Activated T-helper 2 cell treated with anti-CD3 and anti-CD28 coated beads, Interferon-gamma antibody, Interleukin-2, Interleukin-4, amounts not matched to agents 10 μg/mL and 5 μg/mL and 100 μg/mL, durations not matched to agents 14 hours and 24 hours and 36 hours (primary cell): ENCODE measurements around the gene KSR2. TPM values are rescaled to one million over a fixed set of nuclear protein-coding genes. Genes with fewer than 3 reads are reported as not detected.

ENCODE experiments used
- DNase-seq: peaks from one replicate; pipeline ENCODE4 v3.0.0; 2021; ENCODE audit warnings: low spot score
- H3K27ac Mint-ChIP-seq: one replicate; pipeline ENCODE4 v1.8.0; 2021; ENCODE audit warnings: mixed read lengths
- H3K27me3 Mint-ChIP-seq: one replicate; pipeline ENCODE4 v1.8.0; 2021; ENCODE audit warnings: low read depth, mixed read lengths
- H3K36me3 Mint-ChIP-seq: one replicate; pipeline ENCODE4 v1.8.0; 2021; ENCODE audit warnings: low read depth, mixed read lengths
- H3K4me1 Mint-ChIP-seq: one replicate; pipeline ENCODE4 v1.8.0; 2021; ENCODE audit warnings: low read depth, mixed read lengths
- H3K4me3 Mint-ChIP-seq: one replicate; pipeline ENCODE4 v1.8.0; 2021; ENCODE audit warnings: low read depth, mild to moderate bottlenecking, moderate library complexity, mixed read lengths
- H3K9me3 Mint-ChIP-seq: one replicate; pipeline ENCODE4 v1.8.0; 2021; ENCODE audit warnings: mixed read lengths
- intact Hi-C: fragments of 100-400 bp; cut with micrococcal nuclease; formaldehyde crosslinking; loops from one replicate; pipeline ENCODE4 v1.15.1; 2023
- total RNA-seq: library from RNA; stranded (reverse); gene quantifications from 2 replicates; pipeline ENCODE4 v1.2.3, GENCODE V29; 2022

The KSR2 gene
- total RNA-seq, 1 donor from 2014 or later = 0.09 TPM

DNA sequence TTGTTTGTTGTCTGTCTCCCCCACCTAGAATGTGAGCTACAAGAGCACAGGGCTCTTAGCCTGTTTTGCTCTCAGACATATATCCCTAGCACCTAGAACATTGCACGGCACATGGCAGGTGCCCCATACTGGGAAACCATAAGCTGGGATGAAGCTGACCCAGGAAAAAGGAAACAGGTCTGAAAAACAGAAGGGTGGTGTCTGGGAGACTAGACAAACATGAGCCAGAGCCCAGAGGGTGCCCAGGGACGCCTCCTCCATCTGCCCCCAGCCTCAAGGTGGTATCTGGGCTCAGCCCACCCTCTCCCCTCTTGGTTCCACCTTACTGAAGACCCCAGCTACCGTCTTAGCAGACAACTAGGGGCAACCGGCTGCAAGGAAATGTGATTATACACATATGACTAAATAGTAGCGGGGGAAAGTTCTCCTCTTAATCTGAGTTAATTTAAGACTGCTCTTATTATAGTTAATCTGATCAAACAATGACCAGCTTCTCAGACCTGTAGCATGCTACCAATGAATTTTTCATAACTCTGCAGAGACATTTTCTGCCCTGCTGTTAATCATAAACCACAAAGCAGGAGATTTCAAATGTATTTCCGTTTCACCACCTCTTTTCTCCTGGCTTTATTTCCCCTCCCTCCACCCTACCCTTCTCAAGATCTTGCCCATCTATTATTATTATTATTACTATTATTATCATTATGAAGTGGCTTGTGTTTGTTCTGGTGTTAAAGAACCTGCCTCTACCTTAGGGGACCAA is 31.9 kb downstream of the KSR2 start:
- Mint-ChIP-seq H3K9me3 (no peaks in the 10 kb centered on the region), H3K27me3 (no peaks in the 10 kb centered on the region), H3K4me3 (no peak overlapping the region), H3K27ac (no peak overlapping the region), H3K36me3 (no peaks in the 10 kb centered on the region), H3K4me1 (no peaks in the 10 kb centered on the region)
- DNase-seq = no peak
- intact Hi-C loops = no loop called here

DNA sequence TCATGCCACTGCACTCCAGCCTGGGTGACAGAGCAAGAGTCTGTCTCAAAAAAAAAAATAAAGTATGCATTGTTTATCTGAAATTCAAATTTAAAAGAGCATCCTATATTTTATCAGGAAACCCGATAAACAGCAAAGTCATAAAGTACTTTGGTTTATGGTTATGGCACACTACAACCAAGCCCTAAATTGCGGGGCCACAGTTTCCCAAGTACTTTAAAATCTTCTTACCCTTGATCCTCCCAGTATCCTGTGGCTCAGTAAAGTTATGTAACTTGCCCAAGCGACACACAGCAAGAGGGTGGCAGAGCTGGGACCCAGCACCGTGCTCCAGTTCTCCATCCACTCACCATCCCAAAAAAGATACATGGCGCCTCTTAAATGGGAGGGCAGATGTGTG is 35.2 kb downstream of the KSR2 start:
- Mint-ChIP-seq H3K27ac (no peak overlapping the region), H3K27me3 (no peaks in the 10 kb centered on the region), H3K36me3 (no peaks in the 10 kb centered on the region), H3K4me3 (no peak overlapping the region), H3K4me1 (no peaks in the 10 kb centered on the region), H3K9me3 (no peaks in the 10 kb centered on the region)
- intact Hi-C loops = no loop called here
- no peak for DNase-seq

DNA sequence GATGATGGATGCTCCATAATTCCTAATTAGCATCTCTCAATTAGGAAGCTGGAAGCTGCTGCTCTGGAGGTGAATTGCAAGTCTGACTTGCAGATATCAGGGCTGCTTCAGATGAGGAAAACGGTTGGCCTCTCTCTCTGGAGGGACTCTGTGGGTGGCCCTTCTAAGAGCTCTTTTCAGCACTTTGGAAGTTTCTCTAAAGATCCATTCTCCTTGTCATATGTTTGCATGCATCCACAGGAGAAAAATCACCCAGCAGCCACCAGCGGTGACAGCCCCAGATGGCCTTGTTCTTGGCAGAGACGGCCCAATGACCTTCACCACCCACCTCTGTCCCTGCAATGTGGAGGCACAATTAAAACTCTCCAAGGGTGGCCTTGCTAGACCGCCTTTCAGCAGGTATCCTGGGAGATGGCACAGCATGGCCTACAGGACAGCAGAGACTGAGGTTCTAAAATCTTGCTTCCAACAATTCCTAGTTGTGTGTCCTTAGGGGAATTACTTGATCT is 42.3 kb downstream of the KSR2 start:
- H3K4me3 Mint-ChIP-seq = no peak overlapping the region
- H3K4me1 Mint-ChIP-seq = no peaks in the 10 kb centered on the region
- H3K36me3 Mint-ChIP-seq = no peaks in the 10 kb centered on the region
- no peaks in the 10 kb centered on the region for H3K9me3 Mint-ChIP-seq
- intact Hi-C loops = no loop called here
- H3K27me3 Mint-ChIP-seq = peaks cover 3% of the 10 kb centered on the region
- H3K27ac Mint-ChIP-seq = no peak overlapping the region
- DNase-seq = no peak

DNA sequence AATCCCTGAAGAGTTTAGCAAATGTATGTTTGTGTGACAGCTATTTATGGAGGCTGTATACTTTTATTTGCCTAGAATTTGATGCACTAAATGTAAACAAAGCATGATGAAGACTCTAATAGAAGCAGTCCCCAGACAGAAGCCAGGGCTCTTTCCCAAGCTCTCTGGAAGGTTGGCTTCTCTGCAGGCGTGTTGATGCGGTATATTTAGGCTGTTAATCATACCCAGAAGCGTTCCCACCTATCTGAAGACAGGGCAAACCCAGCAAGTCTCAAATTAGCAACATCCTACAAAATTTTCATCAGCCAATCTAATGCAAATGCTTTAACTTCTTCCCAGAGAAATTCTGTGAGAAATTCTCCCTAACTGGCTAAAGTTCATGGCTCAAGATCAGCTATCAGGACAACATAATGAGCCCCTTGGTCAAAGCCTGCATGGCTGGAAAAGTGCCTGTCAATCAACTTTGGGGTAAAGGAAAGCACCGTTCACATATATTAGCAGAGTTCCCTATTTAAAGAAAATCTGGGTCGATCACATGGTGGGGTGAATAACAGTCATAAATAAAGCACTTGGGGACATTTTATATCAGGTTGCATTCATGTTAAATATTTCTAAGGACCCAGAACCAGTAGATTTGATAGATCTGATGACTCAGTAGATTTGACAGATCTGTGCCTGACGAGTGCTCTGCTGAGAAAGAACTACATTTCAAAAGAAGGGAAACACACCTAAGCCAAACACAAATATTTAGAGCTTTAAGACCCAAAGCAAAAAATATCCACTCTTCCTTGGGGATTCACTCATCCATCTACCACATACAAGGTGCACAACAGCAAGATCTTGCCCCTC is 46.6 kb downstream of the KSR2 start:
- DNase-seq = no peak
- no peaks in the 10 kb centered on the region for H3K9me3 Mint-ChIP-seq
- intact Hi-C loops = no loop called here
- H3K4me3 Mint-ChIP-seq = no peak overlapping the region
- H3K27ac Mint-ChIP-seq = no peak overlapping the region
- no peaks in the 10 kb centered on the region for H3K36me3 Mint-ChIP-seq
- H3K27me3 Mint-ChIP-seq = peaks cover 3% of the 10 kb centered on the region
- no peaks in the 10 kb centered on the region for H3K4me1 Mint-ChIP-seq

DNA sequence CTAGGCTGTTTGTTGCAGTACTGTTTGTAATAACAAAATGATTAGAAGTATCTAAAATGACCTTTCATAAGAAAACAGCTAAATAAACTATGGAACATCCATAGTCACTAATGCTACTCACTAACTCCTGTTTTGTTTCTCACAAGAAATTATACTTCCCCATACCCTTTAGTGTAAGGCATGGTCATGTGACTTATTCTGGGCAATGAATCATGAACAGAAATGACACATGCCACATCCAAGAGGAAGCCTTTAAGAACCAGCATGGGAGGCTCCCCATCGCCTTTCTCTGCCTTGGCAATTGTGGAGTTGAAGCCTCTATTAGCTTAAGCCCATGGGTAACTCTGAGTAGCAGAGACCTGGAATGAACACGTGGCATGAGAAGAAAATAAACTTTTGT is 49.3 kb downstream of the KSR2 start:
- Mint-ChIP-seq H3K27me3 (peaks cover 3% of the 10 kb centered on the region), H3K4me3 (no peak overlapping the region), H3K9me3 (no peaks in the 10 kb centered on the region), H3K27ac (no peak overlapping the region), H3K4me1 (no peaks in the 10 kb centered on the region), H3K36me3 (no peaks in the 10 kb centered on the region)
- intact Hi-C loops = no loop called here
- DNase-seq = no peak

DNA sequence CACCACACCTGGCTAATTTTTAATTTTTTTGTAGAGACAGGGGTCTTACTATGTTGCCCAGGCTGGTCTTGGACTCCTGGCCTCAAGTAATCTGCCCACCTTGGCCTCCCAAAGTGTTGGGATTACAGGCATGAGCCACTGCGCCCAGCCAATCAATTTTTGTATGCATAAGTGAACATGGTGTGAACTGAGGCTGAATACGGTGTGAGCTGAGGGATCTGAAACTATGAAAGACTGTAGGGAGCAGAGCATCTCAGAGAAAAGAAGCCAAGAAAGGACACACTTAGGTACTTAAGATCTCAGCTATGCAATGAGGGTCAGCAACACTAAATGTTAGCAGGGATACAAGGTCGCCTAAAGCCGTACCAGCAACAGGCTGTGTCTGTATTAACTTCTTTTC is 54.1 kb downstream of the KSR2 start:
- DNase-seq = no peak
- H3K4me1 Mint-ChIP-seq = no peaks in the 10 kb centered on the region
- H3K9me3 Mint-ChIP-seq = peaks cover 14% of the 10 kb centered on the region
- intact Hi-C loops = no loop called here
- no peaks in the 10 kb centered on the region for H3K27me3 Mint-ChIP-seq
- H3K36me3 Mint-ChIP-seq = no peaks in the 10 kb centered on the region
- no peak overlapping the region for H3K4me3 Mint-ChIP-seq
- no peak overlapping the region for H3K27ac Mint-ChIP-seq

DNA sequence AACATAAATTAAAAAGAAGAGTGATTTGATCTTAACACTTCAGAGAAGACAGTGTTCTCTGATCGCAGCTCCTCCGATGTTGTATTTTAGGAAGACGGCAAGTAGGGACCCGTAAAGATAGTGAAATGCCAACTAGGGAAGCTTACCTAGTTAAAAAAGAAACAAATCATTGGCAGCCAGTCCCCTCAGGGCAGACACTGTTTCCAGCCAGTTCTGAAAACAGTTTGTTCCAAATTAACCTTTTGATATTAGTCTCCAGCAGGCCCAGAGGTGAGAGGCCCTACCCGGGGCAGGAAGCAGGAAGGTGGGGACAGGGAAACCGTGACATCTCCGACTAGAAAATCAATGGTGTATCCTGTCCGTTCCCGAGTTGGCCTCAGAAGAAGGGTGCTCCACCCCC is 56.0 kb downstream of the KSR2 start:
- Mint-ChIP-seq H3K4me1 (no peaks in the 10 kb centered on the region), H3K4me3 (no peak overlapping the region), H3K36me3 (no peaks in the 10 kb centered on the region), H3K27ac (no peak overlapping the region), H3K27me3 (no peaks in the 10 kb centered on the region), H3K9me3 (peaks cover 14% of the 10 kb centered on the region)
- no peak for DNase-seq
- intact Hi-C loops = no loop called here

DNA sequence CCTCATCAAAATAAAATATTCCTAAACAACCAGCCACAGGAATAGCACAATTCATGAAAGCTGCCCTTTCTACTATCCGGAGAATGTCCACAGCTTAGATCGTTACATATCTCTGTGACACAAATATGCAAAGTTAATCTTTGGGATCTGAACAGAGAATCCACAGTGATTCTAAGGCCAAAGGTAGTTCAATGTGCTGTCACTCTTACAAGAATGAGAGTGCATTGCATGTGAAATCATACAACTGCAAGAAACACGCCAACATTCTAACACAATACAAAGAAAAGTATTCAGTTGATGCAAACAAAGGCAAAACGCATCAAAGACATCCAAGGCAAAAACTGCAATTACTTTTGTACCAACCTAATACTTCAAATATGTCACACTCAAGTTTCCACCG is 60.4 kb downstream of the KSR2 start:
- intact Hi-C loops = no loop called here
- Mint-ChIP-seq H3K9me3 (peaks cover 14% of the 10 kb centered on the region), H3K4me3 (no peak overlapping the region), H3K27me3 (no peaks in the 10 kb centered on the region), H3K36me3 (no peaks in the 10 kb centered on the region), H3K27ac (no peak overlapping the region), H3K4me1 (no peaks in the 10 kb centered on the region)
- no peak for DNase-seq

DNA sequence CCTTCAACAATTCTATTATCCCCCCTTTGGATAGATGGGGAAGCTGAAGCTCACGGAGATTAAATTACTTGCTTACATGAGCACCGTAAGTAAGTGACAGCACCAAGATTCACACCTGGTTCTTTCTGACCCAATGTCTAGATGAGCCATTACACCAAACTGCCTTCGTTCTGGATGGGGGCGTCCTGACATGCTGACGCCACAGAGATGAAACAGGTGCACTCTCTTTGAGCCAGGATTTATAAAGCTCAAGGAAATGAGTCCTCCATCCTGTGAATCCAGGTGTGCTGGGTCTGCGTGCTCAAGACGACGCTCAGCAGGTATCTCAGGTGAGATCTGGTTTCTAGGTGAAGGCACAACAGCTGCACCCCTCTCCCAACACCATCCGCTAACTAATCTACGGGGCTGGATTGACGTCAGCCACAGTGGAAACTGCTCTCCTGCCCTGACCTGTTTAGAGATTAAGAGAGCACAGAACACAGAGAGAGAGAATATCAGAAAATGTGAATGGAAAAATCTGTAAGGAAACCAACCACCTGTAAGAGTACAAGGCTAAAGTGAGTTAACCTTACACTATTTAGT is 61.6 kb downstream of the KSR2 start:
- no peak overlapping the region for H3K27ac Mint-ChIP-seq
- H3K9me3 Mint-ChIP-seq = peaks cover 13% of the 10 kb centered on the region
- no peak for DNase-seq
- no peak overlapping the region for H3K4me3 Mint-ChIP-seq
- no peaks in the 10 kb centered on the region for H3K27me3 Mint-ChIP-seq
- H3K4me1 Mint-ChIP-seq = no peaks in the 10 kb centered on the region
- no peaks in the 10 kb centered on the region for H3K36me3 Mint-ChIP-seq
- intact Hi-C loops = no loop called here

DNA sequence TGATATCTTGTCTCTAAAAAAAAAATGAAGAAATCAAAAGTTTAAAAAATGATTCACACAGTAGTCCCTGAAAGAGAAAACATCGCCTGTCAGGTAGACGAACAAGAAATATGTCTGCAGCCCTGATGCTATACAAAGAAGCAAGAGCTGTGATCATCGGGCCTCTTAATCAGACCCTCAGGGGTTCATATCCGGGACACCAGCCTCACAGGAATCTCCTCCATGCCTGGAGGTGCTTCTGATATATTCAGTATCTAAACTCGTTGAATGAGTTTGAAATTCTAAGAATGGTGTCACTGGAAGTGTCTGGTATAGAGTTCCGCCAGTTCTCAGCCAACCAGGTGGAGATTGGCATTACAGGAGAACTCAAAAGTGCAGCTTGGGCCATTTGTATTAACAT is 64.7 kb downstream of the KSR2 start:
- no peak overlapping the region for H3K4me3 Mint-ChIP-seq
- no peaks in the 10 kb centered on the region for H3K27me3 Mint-ChIP-seq

DNA sequence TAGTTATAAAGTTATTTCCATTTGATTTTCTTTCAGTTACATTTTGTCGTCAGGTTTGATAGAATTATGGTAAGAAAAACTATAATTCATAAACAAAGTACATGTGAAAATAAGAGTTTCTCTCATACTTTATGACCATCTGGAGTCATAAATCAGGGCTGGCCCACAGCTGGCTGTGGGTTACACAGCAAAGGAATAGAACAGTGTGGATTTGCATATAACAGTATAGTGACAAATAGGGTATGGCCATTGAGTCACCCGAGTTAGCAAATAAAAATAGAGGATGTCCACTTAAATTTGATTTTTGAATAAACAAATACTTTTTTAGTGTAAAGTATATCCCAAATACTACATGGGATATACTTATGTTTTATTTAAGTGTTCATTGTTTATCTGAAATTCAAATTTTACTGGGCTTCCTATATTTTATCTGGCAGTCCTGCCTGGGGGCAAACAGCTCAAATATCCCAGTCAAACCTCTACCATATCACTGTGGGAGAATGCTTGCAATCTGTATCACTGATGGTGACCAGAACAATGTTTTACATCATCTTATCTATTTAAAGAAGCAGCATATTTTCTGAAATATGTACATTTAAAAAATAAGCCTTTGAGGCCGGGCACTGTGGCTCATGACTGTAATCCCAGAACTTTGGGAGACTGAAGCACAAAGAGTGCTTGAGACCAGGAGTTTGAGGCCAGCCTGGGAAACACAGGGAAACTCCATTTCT is 65.5 kb downstream of the KSR2 start:
- intact Hi-C loops = no loop called here
- Mint-ChIP-seq H3K27ac (no peak overlapping the region), H3K4me1 (no peaks in the 10 kb centered on the region), H3K36me3 (no peaks in the 10 kb centered on the region), H3K4me3 (no peak overlapping the region), H3K27me3 (no peaks in the 10 kb centered on the region), H3K9me3 (no peaks in the 10 kb centered on the region)
- DNase-seq = no peak

More for the DNA sequence above, 64.7 kb downstream of the KSR2 start:
- no peaks in the 10 kb centered on the region for H3K36me3 Mint-ChIP-seq
- no peak for DNase-seq
- intact Hi-C loops = no loop called here
- no peaks in the 10 kb centered on the region for H3K9me3 Mint-ChIP-seq
- no peak overlapping the region for H3K27ac Mint-ChIP-seq
- H3K4me1 Mint-ChIP-seq = no peaks in the 10 kb centered on the region

DNA sequence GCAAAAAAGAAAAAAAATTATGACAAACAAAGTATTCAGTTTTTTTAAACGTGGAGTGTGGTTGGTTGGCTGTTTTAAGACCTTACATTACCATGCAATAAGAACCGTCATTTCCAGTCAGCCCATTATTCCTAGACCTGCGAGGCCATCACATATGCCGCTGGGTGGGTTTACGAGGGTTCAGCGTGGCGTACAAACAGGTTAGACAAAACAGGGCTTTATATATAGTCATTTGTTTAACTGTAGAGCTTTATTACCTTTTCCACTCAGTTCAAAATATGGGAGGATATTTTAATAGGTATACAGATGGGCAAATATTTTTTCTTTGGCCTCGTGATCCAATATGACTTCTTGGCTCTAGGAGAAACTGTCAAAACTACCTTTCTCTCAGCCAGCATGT is 67.2 kb downstream of the KSR2 start:
- no peak overlapping the region for H3K4me3 Mint-ChIP-seq
- no peaks in the 10 kb centered on the region for H3K27me3 Mint-ChIP-seq
- no peaks in the 10 kb centered on the region for H3K36me3 Mint-ChIP-seq
- no peaks in the 10 kb centered on the region for H3K4me1 Mint-ChIP-seq
- no peak overlapping the region for H3K27ac Mint-ChIP-seq
- no peaks in the 10 kb centered on the region for H3K9me3 Mint-ChIP-seq
- DNase-seq = no peak
- intact Hi-C loops = no loop called here
